ENCODE data around the gene UNC5C. TPM values are rescaled to one million over a fixed set of nuclear protein-coding genes. Genes with fewer than 3 reads are reported as not detected.

Gene UNC5C
- total RNA-seq, 1 experiment from 2014 or later: not detected

GRCh38 chr4:95319169-95319568 lies 229.6 kb downstream of the UNC5C start:
- Mint-ChIP-seq H3K27ac (ENCODE audit: low read depth, unreplicated experiment) (no peak overlapping the region), H3K4me1 (ENCODE audit: insufficient read depth, unreplicated experiment) (no peaks in the 10 kb centered on the region), H3K27me3 (ENCODE audit: insufficient read depth, unreplicated experiment) (no peaks in the 10 kb centered on the region), H3K9me3 (ENCODE audit: unreplicated experiment) (no peaks in the 10 kb centered on the region), H3K36me3 (ENCODE audit: insufficient read depth, unreplicated experiment) (no peaks in the 10 kb centered on the region), H3K4me3 (ENCODE audit: unreplicated experiment) (no peak overlapping the region)
- DNase-seq (ENCODE audit: unreplicated experiment): no peak
- ChIA-PET POLR2A (no interaction called here), CTCF (no interaction called here)
- TF ChIP-seq, protein P1, sequence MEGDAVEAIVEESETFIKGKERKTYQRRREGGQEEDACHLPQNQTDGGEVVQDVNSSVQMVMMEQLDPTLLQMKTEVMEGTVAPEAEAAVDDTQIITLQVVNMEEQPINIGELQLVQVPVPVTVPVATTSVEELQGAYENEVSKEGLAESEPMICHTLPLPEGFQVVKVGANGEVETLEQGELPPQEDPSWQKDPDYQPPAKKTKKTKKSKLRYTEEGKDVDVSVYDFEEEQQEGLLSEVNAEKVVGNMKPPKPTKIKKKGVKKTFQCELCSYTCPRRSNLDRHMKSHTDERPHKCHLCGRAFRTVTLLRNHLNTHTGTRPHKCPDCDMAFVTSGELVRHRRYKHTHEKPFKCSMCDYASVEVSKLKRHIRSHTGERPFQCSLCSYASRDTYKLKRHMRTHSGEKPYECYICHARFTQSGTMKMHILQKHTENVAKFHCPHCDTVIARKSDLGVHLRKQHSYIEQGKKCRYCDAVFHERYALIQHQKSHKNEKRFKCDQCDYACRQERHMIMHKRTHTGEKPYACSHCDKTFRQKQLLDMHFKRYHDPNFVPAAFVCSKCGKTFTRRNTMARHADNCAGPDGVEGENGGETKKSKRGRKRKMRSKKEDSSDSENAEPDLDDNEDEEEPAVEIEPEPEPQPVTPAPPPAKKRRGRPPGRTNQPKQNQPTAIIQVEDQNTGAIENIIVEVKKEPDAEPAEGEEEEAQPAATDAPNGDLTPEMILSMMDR (IDR thresholded peaks at IDR 0.05; ENCODE audit: unreplicated experiment): no peak
- no TSS peak for BruUV-seq (replicated peaks)
- intact Hi-C loops (cut with micrococcal nuclease): no loop called here

DNA sequence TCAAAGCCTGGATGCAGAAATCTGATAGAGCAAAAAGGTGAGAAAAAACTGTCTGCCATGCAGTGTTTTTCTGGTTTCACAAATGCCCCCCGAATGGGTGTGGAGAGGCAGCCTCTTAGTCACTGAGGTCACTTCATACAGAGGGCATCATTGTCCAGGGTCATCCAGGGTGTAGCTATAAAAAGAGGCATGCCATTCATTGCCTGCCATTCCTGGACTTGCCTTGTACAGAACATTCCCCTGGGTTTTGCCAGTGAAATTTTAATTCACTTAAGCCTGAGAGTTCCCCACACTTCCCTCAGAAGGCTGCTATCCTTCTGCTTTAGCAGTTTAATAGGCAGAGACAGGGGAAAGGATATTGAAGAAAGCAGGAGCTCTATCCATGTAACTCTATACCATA lies 230.3 kb downstream of the UNC5C start:
- Mint-ChIP-seq H3K9me3 (ENCODE audit: unreplicated experiment) (no peaks in the 10 kb centered on the region), H3K27me3 (ENCODE audit: insufficient read depth, unreplicated experiment) (no peaks in the 10 kb centered on the region), H3K4me1 (ENCODE audit: insufficient read depth, unreplicated experiment) (no peaks in the 10 kb centered on the region), H3K36me3 (ENCODE audit: insufficient read depth, unreplicated experiment) (no peaks in the 10 kb centered on the region), H3K27ac (ENCODE audit: low read depth, unreplicated experiment) (no peak overlapping the region), H3K4me3 (ENCODE audit: unreplicated experiment) (no peak overlapping the region)
- CTCF ChIA-PET: no interaction called here
- DNase-seq (ENCODE audit: unreplicated experiment): no peak
- POLR2A ChIA-PET: interaction anchor here (0.7 kb wide), 1 partner anchor 1014 kb away, joined by 3 read pairs; no protein-coding TSS in a partner anchor
- BruUV-seq (replicated peaks): no TSS peak
- intact Hi-C loops (cut with micrococcal nuclease): no loop called here
- TF ChIP-seq, protein P1 (IDR thresholded peaks at IDR 0.05; ENCODE audit: unreplicated experiment): no peak

DNA sequence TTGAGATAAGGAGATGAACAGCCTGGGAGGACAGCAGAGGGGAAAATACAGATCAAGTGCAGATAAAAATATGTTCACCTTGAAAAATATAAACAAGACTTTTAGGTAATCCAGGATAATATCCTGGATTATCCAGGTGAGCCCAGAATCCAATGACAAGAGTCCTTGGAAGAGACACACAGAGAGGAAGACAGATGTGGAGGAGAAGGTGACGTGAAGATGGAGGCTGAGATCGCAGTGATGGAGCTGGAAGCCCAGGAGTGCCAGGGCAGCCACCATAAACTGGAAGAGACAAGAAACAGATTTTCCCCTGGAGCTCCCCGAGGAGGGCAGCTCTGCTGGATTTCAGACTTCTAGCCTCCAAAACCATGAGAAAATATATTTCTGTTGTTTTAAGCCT lies 230.7 kb downstream of the UNC5C start:
- no peaks in the 10 kb centered on the region for H3K4me1 Mint-ChIP-seq (ENCODE audit: insufficient read depth, unreplicated experiment)
- no peaks in the 10 kb centered on the region for H3K9me3 Mint-ChIP-seq (ENCODE audit: unreplicated experiment)
- ChIA-PET POLR2A (interaction anchor here (0.7 kb wide), 1 partner anchor 1015 kb away, joined by 3 read pairs; no protein-coding TSS in a partner anchor), CTCF (no interaction called here)
- DNase-seq (ENCODE audit: unreplicated experiment): no peak
- H3K4me3 Mint-ChIP-seq (ENCODE audit: unreplicated experiment): no peak overlapping the region
- TF ChIP-seq, protein P1 (IDR thresholded peaks at IDR 0.05; ENCODE audit: unreplicated experiment): no peak
- intact Hi-C loops (cut with micrococcal nuclease): no loop called here
- H3K36me3 Mint-ChIP-seq (ENCODE audit: insufficient read depth, unreplicated experiment): no peaks in the 10 kb centered on the region
- no peaks in the 10 kb centered on the region for H3K27me3 Mint-ChIP-seq (ENCODE audit: insufficient read depth, unreplicated experiment)
- no peak overlapping the region for H3K27ac Mint-ChIP-seq (ENCODE audit: low read depth, unreplicated experiment)
- no TSS peak for BruUV-seq (replicated peaks)

DNA sequence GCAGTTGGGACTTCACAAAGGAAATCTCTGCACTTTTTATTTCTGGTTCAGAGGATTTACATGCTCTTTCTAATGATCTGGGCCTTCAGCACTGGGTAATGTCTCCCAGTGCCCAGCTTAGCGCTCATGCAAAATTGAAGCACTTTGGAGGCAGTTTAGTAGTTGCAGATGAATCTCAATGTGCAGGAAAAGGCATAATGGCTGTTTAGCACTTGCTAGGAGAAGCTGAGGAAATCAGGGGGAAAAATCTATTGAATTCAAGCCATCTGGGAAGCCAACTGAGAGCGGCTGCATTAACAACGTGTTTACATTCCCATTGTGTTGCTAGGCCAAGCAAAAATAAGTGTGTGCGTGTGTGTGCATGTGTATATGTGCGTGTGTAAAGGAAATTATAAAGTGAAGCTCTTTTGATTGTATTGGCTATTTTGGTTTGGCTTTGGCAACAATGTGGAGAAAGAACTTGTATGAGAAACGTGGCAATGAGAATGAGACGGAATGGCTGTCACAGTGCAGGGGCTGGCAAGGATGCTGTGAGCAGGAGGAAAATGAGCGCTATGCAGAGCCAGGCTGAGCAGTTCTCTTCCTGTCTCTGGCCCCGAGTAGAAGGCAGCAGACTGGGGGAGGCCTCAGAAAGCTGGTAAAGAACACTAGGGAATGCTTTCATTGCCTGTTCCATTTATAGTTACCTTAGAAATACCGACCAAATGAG lies 231.5 kb downstream of the UNC5C start:
- TF ChIP-seq, protein P1 (IDR thresholded peaks at IDR 0.05; ENCODE audit: unreplicated experiment): no peak
- intact Hi-C loops (cut with micrococcal nuclease): no loop called here
- no TSS peak for BruUV-seq (replicated peaks)
- ChIA-PET CTCF (interaction anchor here (0.6 kb wide), 1 partner anchor 98 kb away, joined by 3 read pairs; no protein-coding TSS in a partner anchor), POLR2A (no interaction called here)
- H3K9me3 Mint-ChIP-seq (ENCODE audit: unreplicated experiment): no peaks in the 10 kb centered on the region
- DNase-seq (ENCODE audit: unreplicated experiment): no peak
- no peak overlapping the region for H3K27ac Mint-ChIP-seq (ENCODE audit: low read depth, unreplicated experiment)
- H3K4me3 Mint-ChIP-seq (ENCODE audit: unreplicated experiment): no peak overlapping the region
- H3K27me3 Mint-ChIP-seq (ENCODE audit: insufficient read depth, unreplicated experiment): no peaks in the 10 kb centered on the region
- H3K4me1 Mint-ChIP-seq (ENCODE audit: insufficient read depth, unreplicated experiment): no peaks in the 10 kb centered on the region
- no peaks in the 10 kb centered on the region for H3K36me3 Mint-ChIP-seq (ENCODE audit: insufficient read depth, unreplicated experiment)
